NCI-H2196 treated with DMSO at 0.1 percent for 48 hours (cell line): Measurements from ENCODE around the gene DDX60.
"Not testable (repeated sequence)": the region's sequence is repeated elsewhere in the genome, so short reads cannot be mapped to it uniquely, and the experiment has no call there.

Source experiments
- DNase-seq: peaks from one replicate; lab custom pipeline; 2025; ENCODE audit not compliant: unreplicated experiment; lab: John Stamatoyannopoulos, UW

Gene DDX60

GRCh38 chr4:168318266-168318895 lies at the start of gene DDX60:
Gene DDX60, minus strand, starts transcription at chr4:168318752. Its CDS starts 7,493 bp downstream, at chr4:168311259.
- DNase-seq = peak; percentile 35

GRCh38 chr4:168367065-168367464 lies 48.5 kb upstream of the DDX60 start:
- DNase-seq = no peak

DNA sequence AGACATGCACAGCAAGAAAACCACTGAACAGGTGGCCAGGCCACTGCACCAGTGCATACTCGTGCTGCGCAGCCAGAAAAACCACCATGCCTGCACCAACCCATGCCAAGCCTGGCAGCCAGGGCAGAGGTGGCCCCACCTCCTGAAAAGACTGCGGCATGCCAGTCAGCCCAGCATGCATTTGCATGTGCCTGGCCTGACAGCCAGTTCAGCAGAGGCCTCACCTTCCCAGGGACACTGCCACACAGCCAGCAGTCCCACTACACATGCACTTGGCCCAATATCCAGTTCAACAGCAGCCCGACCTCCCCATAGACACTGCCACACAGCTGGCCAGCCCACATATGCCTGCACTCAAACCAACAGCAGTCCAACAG lies 43.5 kb upstream of the DDX60 start:
- no peak for DNase-seq

DNA sequence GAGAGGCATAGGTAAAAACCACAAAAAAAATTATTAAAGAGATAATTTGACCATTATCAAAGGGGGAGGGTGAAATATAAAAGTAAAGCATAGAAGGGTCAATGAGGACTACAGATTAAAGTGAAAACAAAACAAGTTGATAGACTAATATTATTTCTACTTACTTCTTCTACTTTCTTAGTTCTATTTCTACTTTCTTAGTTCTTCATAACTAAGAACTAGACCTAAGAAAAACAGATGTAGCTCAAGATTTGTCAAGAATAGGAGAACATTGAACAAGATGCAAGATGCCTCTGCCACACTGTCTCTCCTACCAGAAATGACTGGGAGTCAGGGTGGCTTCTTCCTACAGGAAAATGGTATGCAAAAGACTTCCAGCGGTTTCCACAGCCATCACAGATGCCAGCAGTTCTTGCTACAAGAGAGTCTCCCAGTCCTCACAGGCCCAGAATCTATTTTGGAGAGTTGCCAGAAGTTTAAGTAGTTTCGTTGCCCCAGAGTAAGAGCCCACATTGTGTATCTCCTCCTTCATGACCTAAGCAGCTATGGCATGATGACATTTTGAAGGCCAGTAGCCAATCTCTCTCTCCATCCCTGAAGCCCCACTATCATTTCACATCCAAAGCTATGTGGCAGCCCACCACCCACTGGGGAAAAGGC lies 42.9 kb upstream of the DDX60 start:
- no peak for DNase-seq

DNA sequence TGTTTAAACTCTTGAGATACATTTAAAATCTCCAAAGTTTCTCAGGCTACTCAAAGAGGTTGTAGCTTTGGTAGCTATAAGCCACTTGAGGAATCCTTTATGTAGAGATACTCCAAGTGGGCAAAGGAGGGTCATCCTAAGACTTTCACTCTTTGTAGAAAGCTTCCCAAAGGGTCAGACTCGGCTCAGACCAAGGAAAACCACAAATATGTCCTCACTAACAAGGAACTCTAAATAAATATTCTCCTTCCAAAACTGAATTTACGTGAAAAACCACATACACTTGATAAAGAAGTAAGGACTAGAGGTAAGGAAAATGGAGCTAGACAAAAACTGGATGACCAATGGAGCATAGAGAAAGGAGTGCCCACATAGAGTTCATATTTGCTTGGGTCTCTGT lies 41.7 kb upstream of the DDX60 start:
- no peak for DNase-seq

DNA sequence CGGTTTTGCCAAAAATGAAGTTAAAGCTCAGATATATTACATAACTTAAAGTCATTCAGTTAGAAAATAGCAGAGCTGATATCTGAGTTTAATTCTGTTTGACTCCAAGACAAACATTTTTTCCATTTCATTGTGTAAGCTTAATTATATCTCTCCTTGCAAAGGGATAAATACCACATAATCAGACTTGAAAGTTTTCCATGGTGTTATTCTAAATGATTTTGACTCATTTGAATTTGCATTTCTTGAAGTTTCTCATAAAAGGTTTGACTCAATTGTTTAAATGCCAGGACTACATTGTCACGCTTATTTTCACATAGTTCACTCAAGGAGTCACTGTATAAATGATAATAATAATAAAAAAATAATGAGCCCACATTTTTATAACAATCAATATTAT lies 39.4 kb upstream of the DDX60 start:
- DNase-seq = no peak

DNA sequence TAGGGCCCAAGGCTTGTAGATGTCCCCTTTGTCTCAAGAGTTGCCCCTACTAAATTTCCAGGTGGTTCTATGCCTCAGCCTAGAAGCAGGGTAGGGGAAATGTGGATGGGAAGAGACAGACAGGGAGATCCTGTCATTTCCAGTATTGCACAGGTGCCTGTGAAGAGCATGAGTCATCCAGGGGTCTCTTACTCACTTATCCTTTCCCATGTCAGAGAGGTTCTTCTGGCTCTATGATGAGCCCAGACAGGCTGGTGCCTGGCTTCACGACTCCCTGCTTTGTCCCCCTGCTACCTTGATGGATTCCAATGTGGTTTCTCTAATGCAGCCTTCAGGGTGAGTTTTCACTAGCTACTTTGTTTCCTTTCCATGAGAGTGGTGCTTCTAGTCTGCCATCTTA lies 35.2 kb upstream of the DDX60 start:
- no peak for DNase-seq

DNA sequence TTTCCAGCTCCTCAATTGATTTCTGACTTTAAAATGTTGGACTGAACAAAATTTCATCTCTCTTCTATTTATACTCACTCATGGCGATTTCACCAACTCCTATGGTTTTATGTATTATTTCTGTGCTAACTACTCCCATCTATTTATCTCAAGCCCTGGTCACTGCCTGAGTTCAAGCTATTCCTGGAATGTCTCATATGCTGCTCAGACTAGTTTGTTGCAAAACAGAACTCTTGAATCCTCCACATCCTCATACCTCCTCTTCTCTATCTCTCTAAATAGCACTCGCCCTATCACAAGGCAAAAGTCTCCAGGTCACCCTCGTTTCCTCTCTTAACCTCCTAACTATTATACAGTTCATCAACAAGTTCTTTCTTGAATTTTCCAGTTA lies 19.0 kb upstream of the DDX60 start:
- DNase-seq = no peak

DNA sequence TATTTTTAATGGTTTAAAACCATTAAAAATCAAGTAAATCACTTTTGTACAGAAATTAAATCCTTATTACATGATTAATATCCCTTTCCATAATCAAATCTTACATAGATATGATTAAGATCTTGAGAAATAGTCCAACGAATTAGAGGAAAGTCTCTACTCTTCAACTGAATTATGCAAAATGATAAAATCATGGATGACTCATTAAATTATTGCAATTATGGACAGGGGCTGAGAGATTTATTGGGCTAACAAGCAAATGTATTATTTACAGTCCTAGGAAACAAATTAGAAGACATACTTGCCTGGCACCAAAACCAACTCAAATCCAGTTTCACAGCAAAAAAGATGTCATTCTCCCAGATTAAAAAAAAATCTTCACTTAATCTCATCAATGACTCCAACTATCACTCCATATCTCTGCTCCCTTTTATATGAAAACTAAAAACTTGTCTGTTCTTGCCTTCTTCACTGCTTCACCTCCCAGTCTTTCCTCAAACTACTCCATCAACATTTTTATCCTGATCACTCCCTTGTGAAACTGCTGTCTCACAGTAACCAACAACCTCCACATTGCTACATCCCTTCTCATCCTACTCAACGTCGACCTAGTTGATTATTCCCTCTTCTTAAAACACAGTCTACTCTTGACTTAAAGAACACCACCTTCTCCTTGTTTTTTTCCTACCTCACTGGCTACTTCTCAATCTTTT lies 18.4 kb upstream of the DDX60 start:
- DNase-seq = no peak

DNA sequence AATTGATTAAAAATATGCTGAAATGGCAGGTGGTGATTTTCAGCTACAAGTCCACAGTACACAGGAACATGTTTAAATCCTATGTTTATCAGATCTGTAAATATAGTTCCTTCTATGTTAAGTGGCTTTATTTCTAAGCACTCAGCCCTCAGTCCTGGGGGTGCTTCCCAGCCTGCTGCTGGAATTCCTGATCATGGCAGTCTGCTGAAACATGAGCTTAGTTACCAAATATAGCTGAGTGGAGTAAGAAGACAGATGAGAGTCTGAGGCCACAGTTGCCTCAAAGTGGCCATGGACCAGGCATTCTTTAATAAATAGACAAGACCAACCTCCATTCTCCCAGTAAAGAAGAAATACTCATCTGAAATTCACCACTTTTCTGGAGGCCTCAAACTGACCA lies 17.1 kb upstream of the DDX60 start:
- no peak for DNase-seq

GRCh38 chr4:168334053-168334452 lies 15.5 kb upstream of the DDX60 start:
- no peak for DNase-seq

- not testable (repeated sequence) for DNase-seq
Measured at GRCh38 chr4:168330575-168330974, 12.0 kb upstream of the DDX60 start.

GRCh38 chr4:168325591-168325990 lies 7.0 kb upstream of the DDX60 start:
- DNase-seq = no peak

- DNase-seq = no peak
Measured at GRCh38 chr4:168321006-168321405, 2.5 kb upstream of the DDX60 start.

DNA sequence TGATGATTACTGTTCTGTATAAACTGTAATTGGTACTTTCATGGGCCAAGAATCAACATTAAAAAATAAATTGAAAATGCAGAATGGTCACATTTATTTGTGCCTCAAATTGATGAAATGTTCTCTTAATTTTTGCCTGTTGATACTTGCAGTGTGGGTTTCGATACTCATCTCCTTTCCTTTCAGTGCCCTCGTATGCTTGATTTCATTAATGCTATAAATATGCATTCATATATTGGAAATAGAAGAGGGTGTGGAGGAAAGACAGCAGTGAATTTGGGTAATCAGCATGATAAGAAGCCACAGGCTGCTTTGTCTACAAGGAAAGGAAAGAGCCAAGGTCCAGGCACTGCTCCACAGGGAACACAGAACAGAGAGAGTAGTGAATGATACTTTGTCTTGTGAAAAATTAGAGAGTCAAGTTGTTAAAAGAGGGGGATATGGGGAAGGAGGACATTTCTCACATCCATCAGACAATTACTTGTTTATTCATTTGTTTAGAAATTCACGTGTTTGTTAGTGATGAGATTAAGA lies 1.0 kb upstream of the DDX60 start:
- no peak for DNase-seq

- DNase-seq = no peak
Measured at GRCh38 chr4:168317621-168318020, 931 bp downstream of the DDX60 start.

GRCh38 chr4:168309781-168310180 lies 8.8 kb downstream of the DDX60 start:
- peak; percentile 21 for DNase-seq

DNA sequence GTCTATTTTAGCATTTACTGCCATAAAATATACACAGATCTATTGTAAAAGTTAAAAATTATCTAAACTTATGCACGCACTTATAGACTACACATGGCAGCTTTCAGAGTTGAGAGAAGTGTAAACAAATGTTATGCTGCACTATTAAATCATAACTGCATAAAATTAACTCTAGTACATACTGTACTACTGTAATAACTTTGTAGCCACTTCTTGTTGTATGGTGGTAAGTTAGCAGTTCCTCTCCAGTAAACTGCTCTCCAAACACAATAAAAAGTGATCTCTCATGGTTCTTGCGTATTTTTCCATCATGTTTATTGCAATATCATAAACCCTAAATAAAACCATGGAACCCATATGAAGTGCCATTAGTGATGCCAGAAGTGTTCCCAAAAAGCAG lies 9.6 kb downstream of the DDX60 start:
- no peak for DNase-seq

GRCh38 chr4:168306476-168306875 lies 12.1 kb downstream of the DDX60 start:
- no peak for DNase-seq

GRCh38 chr4:168304744-168305459 lies 13.7 kb downstream of the DDX60 start:
- DNase-seq = no peak

GRCh38 chr4:168303430-168303829 lies 15.1 kb downstream of the DDX60 start:
- not testable (repeated sequence) for DNase-seq
